BE2C (cell line): Measurements from ENCODE around the gene ADM.

Experiments
- DNase-seq: peaks from one replicate; pipeline ENCODE4 v3.0.0-alpha.2; 2020
- H3K27me3 ChIP-seq: fragments of 250-450 bp; sonication (Bioruptor Pico); 2 replicates; pipeline ENCODE4 v1.5.1; 2020; ENCODE audit warnings: mild to moderate bottlenecking
- H3K36me3 ChIP-seq: fragments of 250-450 bp; sonication (Bioruptor Pico); 2 replicates; pipeline ENCODE4 v1.5.1; 2020; ENCODE audit warnings: mild to moderate bottlenecking
- H3K4me1 ChIP-seq: fragments of 250-450 bp; sonication (Bioruptor Pico); 2 replicates; pipeline ENCODE4 v1.5.1; 2020
- H3K4me3 ChIP-seq: 2 replicates; pipeline ENCODE4 v1.5.1; 2011; ENCODE audit warnings: low read depth, low read length
- H3K9me3 ChIP-seq: fragments of 250-450 bp; sonication (Bioruptor Pico); 2 replicates; pipeline ENCODE4 v1.5.1; 2020
- TF ChIP-seq, protein P1 (sequence below): IDR thresholded peaks from 2 replicates; pipeline ENCODE4 v1.5.1; 2012; ENCODE audit warnings: mild to moderate bottlenecking, low read depth, low read length

Gene ADM

GRCh38 chr11:10275714-10276113 lies 29.2 kb upstream of the ADM start:
- Histone ChIP-seq H3K9me3 (no peaks in the 10 kb centered on the region), H3K4me1 (no peaks in the 10 kb centered on the region), H3K27me3 (no peaks in the 10 kb centered on the region), H3K36me3 (no peaks in the 10 kb centered on the region), H3K4me3 (no peak overlapping the region)
- TF ChIP-seq, protein P1, sequence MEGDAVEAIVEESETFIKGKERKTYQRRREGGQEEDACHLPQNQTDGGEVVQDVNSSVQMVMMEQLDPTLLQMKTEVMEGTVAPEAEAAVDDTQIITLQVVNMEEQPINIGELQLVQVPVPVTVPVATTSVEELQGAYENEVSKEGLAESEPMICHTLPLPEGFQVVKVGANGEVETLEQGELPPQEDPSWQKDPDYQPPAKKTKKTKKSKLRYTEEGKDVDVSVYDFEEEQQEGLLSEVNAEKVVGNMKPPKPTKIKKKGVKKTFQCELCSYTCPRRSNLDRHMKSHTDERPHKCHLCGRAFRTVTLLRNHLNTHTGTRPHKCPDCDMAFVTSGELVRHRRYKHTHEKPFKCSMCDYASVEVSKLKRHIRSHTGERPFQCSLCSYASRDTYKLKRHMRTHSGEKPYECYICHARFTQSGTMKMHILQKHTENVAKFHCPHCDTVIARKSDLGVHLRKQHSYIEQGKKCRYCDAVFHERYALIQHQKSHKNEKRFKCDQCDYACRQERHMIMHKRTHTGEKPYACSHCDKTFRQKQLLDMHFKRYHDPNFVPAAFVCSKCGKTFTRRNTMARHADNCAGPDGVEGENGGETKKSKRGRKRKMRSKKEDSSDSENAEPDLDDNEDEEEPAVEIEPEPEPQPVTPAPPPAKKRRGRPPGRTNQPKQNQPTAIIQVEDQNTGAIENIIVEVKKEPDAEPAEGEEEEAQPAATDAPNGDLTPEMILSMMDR = no peak
- DNase-seq = no peak

DNA sequence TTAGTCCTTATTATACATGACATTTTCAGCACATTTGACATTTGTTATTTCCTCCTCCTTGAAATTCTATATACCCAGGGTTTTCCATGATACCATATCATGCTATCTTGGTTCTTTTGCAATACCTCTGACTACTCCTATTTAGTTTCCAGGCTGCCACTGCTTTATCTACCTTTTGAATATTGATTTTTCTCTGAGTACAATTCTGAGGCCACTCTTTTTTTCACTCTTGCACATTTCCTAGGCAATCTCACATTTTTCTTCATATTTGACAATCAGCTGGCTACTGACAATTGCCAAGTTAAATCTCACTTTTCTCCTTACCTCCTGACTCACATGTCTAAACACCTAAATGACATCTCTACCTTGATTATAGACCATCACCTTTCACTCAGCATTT lies 22.8 kb upstream of the ADM start:
- TF ChIP-seq, protein P1 = no peak
- no peak for DNase-seq
- Histone ChIP-seq H3K4me3 (no peak overlapping the region), H3K9me3 (no peaks in the 10 kb centered on the region), H3K27me3 (no peaks in the 10 kb centered on the region), H3K4me1 (no peaks in the 10 kb centered on the region), H3K36me3 (no peaks in the 10 kb centered on the region)

- Histone ChIP-seq H3K9me3 (no peaks in the 10 kb centered on the region), H3K27me3 (no peaks in the 10 kb centered on the region), H3K4me1 (no peaks in the 10 kb centered on the region), H3K4me3 (no peak overlapping the region), H3K36me3 (no peaks in the 10 kb centered on the region)
- TF ChIP-seq, protein P1 = no peak
- no peak for DNase-seq
Observed at GRCh38 chr11:10283991-10284390, 20.9 kb upstream of the ADM start.

- Histone ChIP-seq H3K27me3 (no peaks in the 10 kb centered on the region), H3K4me3 (no peak overlapping the region), H3K36me3 (no peaks in the 10 kb centered on the region), H3K4me1 (no peaks in the 10 kb centered on the region), H3K9me3 (no peaks in the 10 kb centered on the region)
- TF ChIP-seq, protein P1 = no peak
- DNase-seq = no peak
Observed at GRCh38 chr11:10285148-10285802, 19.6 kb upstream of the ADM start.

DNA sequence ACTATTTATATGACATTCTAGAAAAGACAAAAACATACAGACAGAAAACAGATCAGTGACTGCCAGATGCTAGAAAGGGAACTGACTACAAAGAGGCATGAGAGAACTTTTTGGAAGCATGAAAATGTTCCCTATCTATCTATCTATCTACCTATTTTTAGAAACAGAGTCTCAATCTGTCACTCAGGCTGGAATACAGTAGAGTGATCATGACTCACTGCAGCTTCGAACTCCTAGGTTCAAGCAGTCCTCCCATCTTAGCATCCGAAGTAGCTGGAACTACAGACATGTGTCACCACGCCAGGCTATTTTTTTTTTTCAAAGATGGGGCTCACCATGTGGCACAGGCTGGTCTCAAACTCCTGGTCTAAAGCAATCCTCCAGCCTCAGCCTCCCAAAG lies 17.7 kb upstream of the ADM start:
- no peaks in the 10 kb centered on the region for H3K27me3 ChIP-seq
- DNase-seq = no peak
- TF ChIP-seq, protein P1 = no peak
- H3K4me3 ChIP-seq = no peak overlapping the region
- no peaks in the 10 kb centered on the region for H3K36me3 ChIP-seq
- H3K4me1 ChIP-seq = no peaks in the 10 kb centered on the region
- no peaks in the 10 kb centered on the region for H3K9me3 ChIP-seq

GRCh38 chr11:10287766-10288715 lies 16.8 kb upstream of the ADM start:
- Histone ChIP-seq H3K36me3 (no peaks in the 10 kb centered on the region), H3K9me3 (no peaks in the 10 kb centered on the region), H3K4me1 (no peaks in the 10 kb centered on the region), H3K4me3 (no peak overlapping the region), H3K27me3 (no peaks in the 10 kb centered on the region)
- TF ChIP-seq, protein P1 = no peak
- no peak for DNase-seq
